GM11168 (cell line): ENCODE data around the gene BCL3.

Experiments
- in situ Hi-C: fragments of 300-500 bp; cut with MboI; formaldehyde crosslinking; loops from one replicate; pipeline ENCODE4 v1.12.0; 2022; ENCODE audit warnings: low sequenced_read_pairs; ENCODE audit not compliant: unreplicated experiment

BCL3 gene

GRCh38 chr19:44740351-44740824 lies 8.1 kb upstream of the BCL3 start:
- in situ Hi-C loops = no loop called here

GRCh38 chr19:44741258-44741731 lies 7.2 kb upstream of the BCL3 start:
- in situ Hi-C loops = no loop called here

GRCh38 chr19:44741841-44742329 lies 6.6 kb upstream of the BCL3 start:
- in situ Hi-C loops = no loop called here

GRCh38 chr19:44742330-44743061 lies 6.0 kb upstream of the BCL3 start:
- in situ Hi-C loops = no loop called here

- in situ Hi-C loops = no loop called here
Observed at GRCh38 chr19:44744871-44745332, 3.6 kb upstream of the BCL3 start.

- in situ Hi-C loops = no loop called here
Observed at GRCh38 chr19:44745341-44745831, 3.1 kb upstream of the BCL3 start.

- in situ Hi-C loops = no loop called here
Observed at GRCh38 chr19:44745887-44746600, 2.5 kb upstream of the BCL3 start.

GRCh38 chr19:44746616-44746945 lies 1.9 kb upstream of the BCL3 start:
- in situ Hi-C loops = no loop called here

GRCh38 chr19:44746946-44747738 lies 1.4 kb upstream of the BCL3 start:
- in situ Hi-C loops = no loop called here

- in situ Hi-C loops = no loop called here
Observed at GRCh38 chr19:44747739-44748425, 626 bp upstream of the BCL3 start.

GRCh38 chr19:44749292-44749691 lies 784 bp downstream of the BCL3 start:
- in situ Hi-C loops = no loop called here

GRCh38 chr19:44749994-44750393 lies 1.5 kb downstream of the BCL3 start:
- in situ Hi-C loops = no loop called here

- in situ Hi-C loops = no loop called here
Observed at GRCh38 chr19:44752123-44752815, 3.8 kb downstream of the BCL3 start.

- in situ Hi-C loops = no loop called here
Observed at GRCh38 chr19:44752816-44753625, 4.5 kb downstream of the BCL3 start.

- in situ Hi-C loops = no loop called here
Observed at GRCh38 chr19:44753626-44753931, 5.1 kb downstream of the BCL3 start.

- in situ Hi-C loops = no loop called here
Observed at GRCh38 chr19:44753932-44754749, 5.6 kb downstream of the BCL3 start.

- in situ Hi-C loops = loop anchor here (5.0 kb wide), 1 partner anchor 32 kb away; no protein-coding TSS in a partner anchor
Observed at GRCh38 chr19:44754750-44755080, 6.2 kb downstream of the BCL3 start.

- in situ Hi-C loops = loop anchor here (5.0 kb wide), 1 partner anchor 33 kb away; no protein-coding TSS in a partner anchor
Observed at GRCh38 chr19:44755219-44755618, 6.7 kb downstream of the BCL3 start.
